Smooth muscle cell (in vitro differentiated cells): Measurements from ENCODE around the gene NOTCH4. TPM values are rescaled to one million over a fixed set of nuclear protein-coding genes. Genes with fewer than 3 reads are reported as not detected.

Source experiments
- DNase-seq: peaks from one replicate; lab custom pipeline; 2025; ENCODE audit not compliant: unreplicated experiment; lab: John Stamatoyannopoulos, UW
- H2AFZ ChIP-seq: fragments of 200-600 bp; sonication (generic); 2 replicates; pipeline ENCODE4 v1.6.0; 2016; ENCODE audit warnings: antibody characterized with exemption, low read depth, mild to moderate bottlenecking
- H3F3A ChIP-seq: fragments of 200-600 bp; sonication (generic); 2 replicates; pipeline ENCODE4 v1.6.0; 2017; ENCODE audit warnings: antibody characterized with exemption, low read depth
- H3K27ac ChIP-seq: fragments of 200-600 bp; sonication (generic); 2 replicates; pipeline ENCODE4 v1.5.1; 2016; ENCODE audit warnings: low read depth, mild to moderate bottlenecking
- H3K27me3 ChIP-seq: fragments of 200-600 bp; sonication (generic); 2 replicates; pipeline ENCODE4 v1.6.1; 2016; ENCODE audit warnings: low read depth, mild to moderate bottlenecking
- H3K36me3 ChIP-seq: fragments of 200-600 bp; sonication (generic); 2 replicates; pipeline ENCODE4 v1.5.1; 2016; ENCODE audit warnings: low read depth
- H3K4me1 ChIP-seq: fragments of 200-600 bp; sonication (generic); 2 replicates; pipeline ENCODE4 v1.5.1; 2016; ENCODE audit warnings: low read depth
- H3K4me2 ChIP-seq: fragments of 200-600 bp; sonication (generic); 2 replicates; pipeline ENCODE4 v1.6.0; 2016; ENCODE audit warnings: mild to moderate bottlenecking
- H3K4me3 ChIP-seq: fragments of 200-600 bp; sonication (generic); 2 replicates; pipeline ENCODE4 v1.5.1; 2016; ENCODE audit warnings: mild to moderate bottlenecking
- H3K79me2 ChIP-seq: fragments of 200-600 bp; sonication (generic); 2 replicates; pipeline ENCODE4 v1.6.0; 2016; ENCODE audit warnings: low read depth, mild to moderate bottlenecking
- H3K9ac ChIP-seq: fragments of 200-600 bp; sonication (generic); 2 replicates; pipeline ENCODE4 v1.6.0; 2016; ENCODE audit warnings: low read depth
- H3K9me3 ChIP-seq: fragments of 200-600 bp; sonication (generic); replicated peaks from 2 replicates; pipeline ENCODE4 v1.5.1; 2016; ENCODE audit warnings: low read depth
- H4K20me1 ChIP-seq: fragments of 200-600 bp; sonication (generic); 2 replicates; pipeline ENCODE4 v1.6.0; 2016; ENCODE audit warnings: low read depth
- CTCF ChIP-seq: fragments of 200-600 bp; sonication (generic); IDR thresholded peaks from 2 replicates; pipeline ENCODE4 v1.5.1; 2017; ENCODE audit warnings: borderline replicate concordance, mild to moderate bottlenecking, antibody characterized with exemption; ENCODE audit not compliant: insufficient read depth, poor library complexity, severe bottlenecking
- WGBS: methylation state at CpG from one replicate; pipeline ENCODE4 v1.1.7; 2016; ENCODE audit warnings: low lambda C conversion rate; 5-methylcytosine and 5-hydroxymethylcytosine counted together
- polyA plus RNA-seq: library from polyadenylated mRNA; unstranded; fragments of >200 nt; fragmentation: Nextera tagmentation; extraction: Ambion mirVana; gene quantifications from 2 replicates; pipeline ENCODE4 v1.2.1, GENCODE V29; 2016
- total RNA-seq: library from RNA; depleted of rRNA; stranded (reverse); fragments of >200 nt; gene quantifications from 2 replicates; pipeline ENCODE4 v1.2.3, GENCODE V29; 2014

Gene NOTCH4
- total and polyA plus RNA-seq, 2 experiments from 2014 or later = 0.54 to 1.6 TPM

DNA sequence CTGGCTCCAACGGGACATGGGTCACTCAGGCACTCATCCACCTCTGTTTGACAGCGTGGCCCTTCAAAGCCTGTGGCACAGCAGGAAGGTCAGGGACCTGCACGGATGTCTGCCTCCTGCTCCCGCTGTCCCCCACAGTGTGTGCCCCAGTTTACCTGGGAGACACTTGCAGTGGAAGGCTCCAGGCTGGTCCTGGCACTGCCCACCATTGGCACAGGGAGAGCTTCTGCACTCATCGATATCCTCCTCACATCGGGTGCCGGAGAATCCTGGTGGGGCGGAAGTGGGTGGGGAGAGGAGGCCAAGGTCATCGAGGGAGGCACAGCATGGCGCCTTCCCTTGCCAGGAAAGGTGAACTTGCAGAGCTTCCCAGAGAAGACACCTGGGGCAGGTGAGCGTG, 6.9 kb downstream of the NOTCH4 start:
- Histone ChIP-seq H3K27me3 (peaks cover 3% of the 10 kb centered on the region), H3K9ac (no peak overlapping the region), H3K4me1 (no peaks in the 10 kb centered on the region), H3K4me2 (no peak overlapping the region), H3K4me3 (no peak overlapping the region), H3K9me3 (no peaks in the 10 kb centered on the region), H3K36me3 (no peaks in the 10 kb centered on the region), H3K27ac (no peak overlapping the region), H3K79me2 (no peaks in the 10 kb centered on the region), H2AFZ (no peak overlapping the region), H3F3A (no peaks in the 10 kb centered on the region), H4K20me1 (no peaks in the 10 kb centered on the region)
- WGBS = 91% methylated on average over 11 of the region's 11 CpGs
- TF ChIP-seq CTCF = no peak
- no peak for DNase-seq

DNA sequence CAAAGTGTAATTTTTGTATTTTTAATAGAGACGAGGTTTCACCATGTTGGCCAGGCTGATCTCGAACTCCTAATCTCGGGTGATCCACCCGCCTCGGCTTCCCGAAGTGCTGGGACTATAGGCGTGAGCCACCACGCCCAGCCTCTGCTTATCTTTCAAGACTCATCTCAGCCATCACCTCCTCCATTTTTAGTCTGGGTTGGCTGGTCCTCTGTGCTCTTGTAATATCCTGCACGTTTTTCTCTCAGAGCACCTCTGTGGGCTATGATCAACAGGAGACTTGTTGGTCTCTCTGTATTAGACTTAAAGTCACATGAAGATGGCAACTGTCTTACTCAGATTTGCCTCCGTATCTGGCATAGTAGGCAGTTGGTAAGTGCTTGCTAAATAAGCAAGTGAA, 7.6 kb downstream of the NOTCH4 start:
- WGBS = 84% methylated on average over 10 of the region's 10 CpGs
- no peak for TF ChIP-seq CTCF
- Histone ChIP-seq H3K27ac (no peak overlapping the region), H3K4me2 (no peak overlapping the region), H3K4me3 (no peak overlapping the region), H3K36me3 (no peaks in the 10 kb centered on the region), H3K27me3 (peaks cover 1% of the 10 kb centered on the region), H3K79me2 (no peaks in the 10 kb centered on the region), H3F3A (no peaks in the 10 kb centered on the region), H3K9me3 (no peaks in the 10 kb centered on the region), H3K4me1 (no peaks in the 10 kb centered on the region), H4K20me1 (no peaks in the 10 kb centered on the region), H2AFZ (no peak overlapping the region), H3K9ac (no peak overlapping the region)
- DNase-seq = no peak

GRCh38 chr6:32215617-32216016, 8.2 kb downstream of the NOTCH4 start:
- Histone ChIP-seq H3K36me3 (no peaks in the 10 kb centered on the region), H3K4me2 (no peak overlapping the region), H2AFZ (no peak overlapping the region), H4K20me1 (no peaks in the 10 kb centered on the region), H3K27ac (no peak overlapping the region), H3F3A (no peaks in the 10 kb centered on the region), H3K4me3 (no peak overlapping the region), H3K9me3 (no peaks in the 10 kb centered on the region), H3K4me1 (no peaks in the 10 kb centered on the region), H3K79me2 (no peaks in the 10 kb centered on the region), H3K27me3 (no peaks in the 10 kb centered on the region), H3K9ac (no peak overlapping the region)
- DNase-seq = no peak
- TF ChIP-seq CTCF = no peak
- WGBS = 98% methylated on average over 4 of the region's 4 CpGs

DNA sequence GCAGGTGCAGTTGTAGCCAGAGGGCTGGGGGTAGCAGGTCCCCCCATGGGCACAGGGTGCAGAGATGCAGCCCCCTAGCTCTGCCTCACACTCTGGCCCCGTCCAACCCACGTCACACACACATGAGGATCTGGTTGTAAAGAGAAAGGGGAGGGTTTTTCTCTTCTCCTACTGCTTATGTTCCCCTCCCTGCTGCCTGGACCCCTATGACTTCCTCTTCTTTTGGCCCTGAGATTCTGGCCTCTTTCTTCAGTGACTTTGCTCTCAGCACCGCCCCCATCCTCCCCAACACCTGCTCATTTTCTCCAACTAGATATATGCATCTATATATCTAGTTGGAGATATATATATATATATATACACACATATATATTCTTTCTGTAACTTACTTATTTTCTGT, 9.7 kb downstream of the NOTCH4 start:
- no peak for TF ChIP-seq CTCF
- Histone ChIP-seq H3K27me3 (no peaks in the 10 kb centered on the region), H3K9me3 (no peaks in the 10 kb centered on the region), H3K4me1 (no peaks in the 10 kb centered on the region), H3K79me2 (no peaks in the 10 kb centered on the region), H3K4me3 (no peak overlapping the region), H3K9ac (no peak overlapping the region), H3K36me3 (no peaks in the 10 kb centered on the region), H3K27ac (no peak overlapping the region), H3F3A (no peaks in the 10 kb centered on the region), H3K4me2 (no peak overlapping the region), H2AFZ (no peak overlapping the region), H4K20me1 (no peaks in the 10 kb centered on the region)
- no peak for DNase-seq
- WGBS = 89% methylated on average over 3 of the region's 3 CpGs
